Measurements from ENCODE around the gene TMEM52. TPM values are rescaled to one million over a fixed set of nuclear protein-coding genes. Genes with fewer than 3 reads are reported as not detected.
A peak's percentile ranks its signal among the peaks of the same experiment; 100 is the strongest.

Gene TMEM52
- total and polyA plus RNA-seq, 9 of the 15 experiments (the other 6 are each of a cell fraction or from before 2014, with no cell fraction given): 0.37 to 22.5 (median 6.8) TPM

DNA sequence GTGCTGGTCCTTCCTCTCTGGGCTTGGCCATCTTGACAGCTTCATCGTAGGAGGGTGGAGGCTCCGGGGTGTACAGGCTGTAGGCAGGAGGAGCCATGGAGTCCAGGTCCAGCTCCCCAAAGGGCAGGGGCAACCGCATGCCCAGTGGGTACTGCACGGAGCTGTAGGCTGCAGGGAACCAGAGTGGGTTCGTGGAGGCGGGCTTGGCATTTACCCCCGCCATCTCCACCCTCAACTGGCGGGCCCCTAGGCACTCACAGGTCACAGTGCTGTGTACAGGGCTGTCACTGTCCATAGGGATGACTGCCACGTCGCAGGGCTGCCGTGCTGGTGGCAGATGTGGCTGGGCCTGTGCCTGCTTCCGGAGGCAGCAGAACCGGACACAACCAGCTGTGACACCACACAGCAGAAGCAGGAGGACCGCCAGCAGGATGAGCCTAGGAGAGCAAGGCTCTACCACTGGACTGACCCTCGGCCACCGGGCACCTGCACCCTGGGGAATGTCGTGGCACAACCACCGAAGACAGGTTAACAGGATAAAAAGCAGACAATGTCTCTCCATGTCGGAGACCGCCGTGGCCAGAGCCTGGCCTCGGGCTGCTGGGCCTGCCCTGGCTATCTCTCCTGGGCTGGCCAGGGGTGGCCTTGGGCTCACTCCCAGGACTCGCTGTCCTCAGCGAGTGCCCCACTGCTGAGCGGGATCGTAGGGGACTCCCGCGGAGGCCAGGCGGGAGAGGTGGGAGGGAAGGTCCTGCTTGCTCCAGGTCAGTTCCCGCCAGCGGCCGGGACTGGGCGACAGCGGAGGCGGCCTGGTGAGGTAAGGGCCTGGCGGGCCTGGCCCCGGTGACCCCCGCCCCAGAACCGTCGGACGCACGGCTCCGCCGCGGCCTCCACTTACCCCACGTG lies 831 bp downstream of the TMEM52 start:
- in situ Hi-C loops (cut with MboI) (loop anchor here (10.0 kb wide), 1 partner anchor 553 kb away; no protein-coding TSS in a partner anchor), intact Hi-C loops (cut with micrococcal nuclease) (no loop called here)
- CTCF ChIA-PET (ENCODE audit: low intra/inter-chr PET ratio): interaction anchor here (0.7 kb wide), 1 partner anchor 475 kb away, joined by 3 read pairs; no protein-coding TSS in a partner anchor
- peaks cover 4% of the 10 kb centered on the region; the same call in 1 of the 2 replicates for H4K20me1 ChIP-seq (replicated peaks; ENCODE audit: control insufficient read depth, insufficient read depth, low read length)
- peak overlapping the region; percentile 46; the same call in 2 of the 3 replicates for H3K27ac ChIP-seq (ENCODE audit: extremely low read depth, low read depth, low read length)
- no peaks in the 10 kb centered on the region for H3K9me3 ChIP-seq (replicated peaks; ENCODE audit: control insufficient read depth, insufficient read depth, low read depth, low read length)
- peak overlapping the region; percentile 66 for H3K4me2 ChIP-seq (ENCODE audit: insufficient read depth, low read length)
- ATAC-seq (peak; percentile 0; the same call in 2 of the 3 replicates), FAIRE-seq (peak; percentile 54), DNase-seq (ENCODE audit: extremely low read depth in 1 of 4, low spot score in 3 of 4) (peak in 1 of 4 experiments; percentile 35)
- H3K9ac ChIP-seq (ENCODE audit: insufficient read depth in 1 of 2, low read depth in 2 of 2, low read length in 2 of 2): peak overlapping the region; percentile 50 to 95
- H3K36me3 ChIP-seq (ENCODE audit: control insufficient read depth, insufficient read depth, low read length): no peaks in the 10 kb centered on the region
- no peaks in the 10 kb centered on the region for H3K79me2 ChIP-seq (ENCODE audit: control insufficient read depth, insufficient read depth, low read length)
- no peaks in the 10 kb centered on the region for H3K9me1 ChIP-seq (ENCODE audit: control insufficient read depth, insufficient read depth, low read length)
- 41% methylated on average over 43 of the region's 46 CpGs for WGBS (ENCODE audit: insufficient coverage, low coverage, missing lambda C conversion rate)
- POLR2A ChIA-PET: interaction anchor here (0.6 kb wide), 3 partner anchors 12 to 1646 kb away, joined by 3 to 5 read pairs (median 3); no protein-coding TSS in a partner anchor
- peak overlapping the region; percentile 88 for H2AFZ ChIP-seq (ENCODE audit: low read depth, low read length)
- H3K27me3 ChIP-seq (ENCODE audit: control insufficient read depth in 2 of 2, insufficient read depth in 2 of 2, low read length in 2 of 2): peaks cover 0 to 6% of the 10 kb centered on the region in 2 experiments; a peak in 1 of 5 replicates
- no TSS peak for BruUV-seq (replicated peaks)
- H3K4me1 ChIP-seq (replicated peaks in 1 of 2; ENCODE audit: control insufficient read depth in 2 of 2, insufficient read depth in 2 of 2, low read length in 2 of 2): peaks cover 9 to 84% of the 10 kb centered on the region in 2 experiments; a peak in 4 of 5 replicates
- H3K4me3 ChIP-seq: peak overlapping the region; percentile 51
- no peak for TF ChIP-seq MCM3 (IDR thresholded peaks at IDR 0.05)
- TF ChIP-seq FOXK2 (conservative IDR thresholded peaks at IDR 0.05 in 1 of 2, IDR thresholded peaks at IDR 0.05 in 1 of 2; ENCODE audit: low read depth in 2 of 2): no peak
- no peak for TF ChIP-seq CEBPG (CRISPR knock-in tag; IDR thresholded peaks at IDR 0.05)
- no peak for TF ChIP-seq CEBPG (tag; conservative IDR thresholded peaks at IDR 0.05 in 1 of 2, IDR thresholded peaks at IDR 0.05 in 1 of 2)
- TF ChIP-seq GTF2F1 (IDR thresholded peaks at IDR 0.05; ENCODE audit: low read depth, low read length): no peak
- TF ChIP-seq POLR2AphosphoS5 (IDR thresholded peaks at IDR 0.05; ENCODE audit: control insufficient read depth, insufficient read depth, low read depth, low read length): no peak
- TF ChIP-seq TEAD1 (CRISPR knock-in tag; IDR thresholded peaks at IDR 0.05): 0 out of 4 replicates have a peak, but pooled peaks of 1 of the 2 experiments have one; percentile 59
- peak; percentile 94 for TF ChIP-seq KAT7 (CRISPR knock-in tag; IDR thresholded peaks at IDR 0.05; ENCODE audit: borderline replicate concordance)
- TF ChIP-seq, protein P1, sequence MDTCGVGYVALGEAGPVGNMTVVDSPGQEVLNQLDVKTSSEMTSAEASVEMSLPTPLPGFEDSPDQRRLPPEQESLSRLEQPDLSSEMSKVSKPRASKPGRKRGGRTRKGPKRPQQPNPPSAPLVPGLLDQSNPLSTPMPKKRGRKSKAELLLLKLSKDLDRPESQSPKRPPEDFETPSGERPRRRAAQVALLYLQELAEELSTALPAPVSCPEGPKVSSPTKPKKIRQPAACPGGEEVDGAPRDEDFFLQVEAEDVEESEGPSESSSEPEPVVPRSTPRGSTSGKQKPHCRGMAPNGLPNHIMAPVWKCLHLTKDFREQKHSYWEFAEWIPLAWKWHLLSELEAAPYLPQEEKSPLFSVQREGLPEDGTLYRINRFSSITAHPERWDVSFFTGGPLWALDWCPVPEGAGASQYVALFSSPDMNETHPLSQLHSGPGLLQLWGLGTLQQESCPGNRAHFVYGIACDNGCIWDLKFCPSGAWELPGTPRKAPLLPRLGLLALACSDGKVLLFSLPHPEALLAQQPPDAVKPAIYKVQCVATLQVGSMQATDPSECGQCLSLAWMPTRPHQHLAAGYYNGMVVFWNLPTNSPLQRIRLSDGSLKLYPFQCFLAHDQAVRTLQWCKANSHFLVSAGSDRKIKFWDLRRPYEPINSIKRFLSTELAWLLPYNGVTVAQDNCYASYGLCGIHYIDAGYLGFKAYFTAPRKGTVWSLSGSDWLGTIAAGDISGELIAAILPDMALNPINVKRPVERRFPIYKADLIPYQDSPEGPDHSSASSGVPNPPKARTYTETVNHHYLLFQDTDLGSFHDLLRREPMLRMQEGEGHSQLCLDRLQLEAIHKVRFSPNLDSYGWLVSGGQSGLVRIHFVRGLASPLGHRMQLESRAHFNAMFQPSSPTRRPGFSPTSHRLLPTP (IDR thresholded peaks at IDR 0.05; ENCODE audit: borderline replicate concordance, extremely low read depth, insufficient read length): no peak
- no peak for TF ChIP-seq CBX3 (IDR thresholded peaks at IDR 0.05; ENCODE audit: borderline replicate concordance in 1 of 2, low read length in 2 of 2)
- TF ChIP-seq NEUROD1 (IDR thresholded peaks at IDR 0.05; ENCODE audit: borderline replicate concordance, low read depth, low read length, partially characterized antibody): no peak
- no peak for TF ChIP-seq TCF3 (CRISPR knock-in tag; IDR thresholded peaks at IDR 0.05)

All from K562 (cell line).